Mesodermal cell (in vitro differentiated cells): ENCODE measurements around the gene LMNA.
"Not testable (repeated sequence)": the region's sequence is repeated elsewhere in the genome, so short reads cannot be mapped to it uniquely, and the experiment has no call there.

ENCODE experiments used
- H3K27ac ChIP-seq: 2 replicates; pipeline ENCODE4 v1.7.0; 2013; ENCODE audit warnings: mild to moderate bottlenecking, low read depth, low read length, moderate library complexity; ENCODE audit not compliant: severe bottlenecking
- H3K36me3 ChIP-seq: 2 replicates; pipeline ENCODE4 v1.7.1; 2013; ENCODE audit warnings: mild to moderate bottlenecking, low read length, moderate library complexity; ENCODE audit not compliant: control insufficient read depth, insufficient read depth
- H3K4me1 ChIP-seq: one replicate; pipeline ENCODE4 v1.7.1; 2013; ENCODE audit warnings: mild to moderate bottlenecking, low read length; ENCODE audit not compliant: insufficient read depth, control insufficient read depth, poor library complexity, severe bottlenecking
- H3K4me3 ChIP-seq: 2 replicates; pipeline ENCODE4 v1.7.0; 2013; ENCODE audit warnings: low read length, control low read depth, mild to moderate bottlenecking; ENCODE audit not compliant: insufficient read depth, poor library complexity, severe bottlenecking; ENCODE audit errors: extremely low read depth
- H3K9me3 ChIP-seq: 2 replicates; pipeline ENCODE4 v1.7.1; 2013; ENCODE audit warnings: mild to moderate bottlenecking, low read length, moderate library complexity; ENCODE audit not compliant: control insufficient read depth
- WGBS, 2 experiments: methylation state at CpG; one replicate each; pipeline ENCODE4 v1.1.5; 2013; ENCODE audit warnings: missing lambda C conversion rate in 2 of 2; ENCODE audit not compliant: insufficient coverage in 2 of 2; 5-methylcytosine and 5-hydroxymethylcytosine counted together

LMNA gene

GRCh38 chr1:156122519-156123355 lies 8.2 kb downstream of the LMNA start:
- H3K27ac ChIP-seq, result peak overlapping the region; percentile 98
- peak overlapping the region; percentile 2 for H3K4me3 ChIP-seq
- H3K4me1 ChIP-seq, result peaks cover 91% of the 10 kb centered on the region

GRCh38 chr1:156123356-156124196 lies 9.1 kb downstream of the LMNA start:
- 25 to 44% methylated on average over 8 to 9 of the region's 14 CpGs for WGBS, 2 experiments
- no peak overlapping the region for H3K4me3 ChIP-seq

More at GRCh38 chr1:156122519-156123355, 8.2 kb downstream of the LMNA start:
- no peaks in the 10 kb centered on the region for H3K9me3 ChIP-seq
- H3K36me3 ChIP-seq, result peaks cover 42% of the 10 kb centered on the region
- WGBS, 2 experiments, result 57 to 62% methylated on average over 9 to 10 of the region's 14 CpGs

GRCh38 chr1:156124557-156125483 lies 10.3 kb downstream of the LMNA start:
- Histone ChIP-seq H3K27ac (peak overlapping the region; percentile 98), H3K36me3 (peaks cover 37% of the 10 kb centered on the region), H3K4me1 (peaks cover 96% of the 10 kb centered on the region), H3K4me3 (no peak overlapping the region), H3K9me3 (no peaks in the 10 kb centered on the region)
- 87 to 91% methylated on average over 12 to 15 of the region's 17 CpGs for WGBS, 2 experiments

More at GRCh38 chr1:156123356-156124196, 9.1 kb downstream of the LMNA start:
- Histone ChIP-seq H3K36me3 (peaks cover 39% of the 10 kb centered on the region), H3K9me3 (no peaks in the 10 kb centered on the region), H3K4me1 (peaks cover 91% of the 10 kb centered on the region), H3K27ac (peak overlapping the region; percentile 98)

- H3K4me1 ChIP-seq, result peaks cover 92% of the 10 kb centered on the region
- not testable (repeated sequence) for H3K4me3 ChIP-seq, H3K9me3 ChIP-seq
- WGBS, 2 experiments, result 91 to 94% methylated on average over 9 of the region's 10 CpGs
- H3K27ac ChIP-seq, result peak overlapping the region; percentile 98
- H3K36me3 ChIP-seq, result peaks cover 32% of the 10 kb centered on the region
These were observed 11.0 kb downstream of the LMNA start for GRCh38 chr1:156125544-156125943.

GRCh38 chr1:156126043-156126629 lies 11.6 kb downstream of the LMNA start:
- Histone ChIP-seq H3K4me3 (peak overlapping the region; percentile 8), H3K9me3 (no peaks in the 10 kb centered on the region), H3K4me1 (peaks cover 86% of the 10 kb centered on the region), H3K36me3 (peaks cover 32% of the 10 kb centered on the region), H3K27ac (peak overlapping the region; percentile 98)
- 37 to 48% methylated on average over 5 to 9 of the region's 11 CpGs for WGBS, 2 experiments

GRCh38 chr1:156126630-156127534 lies 12.4 kb downstream of the LMNA start:
- H3K9me3 ChIP-seq, result no peaks in the 10 kb centered on the region
- H3K36me3 ChIP-seq, result peaks cover 34% of the 10 kb centered on the region
- H3K27ac ChIP-seq, result peak overlapping the region; percentile 98
- peak overlapping the region; percentile 8 for H3K4me3 ChIP-seq
- peaks cover 79% of the 10 kb centered on the region for H3K4me1 ChIP-seq
- WGBS, 2 experiments, result 79 to 86% methylated on average over 9 to 13 of the region's 15 CpGs

GRCh38 chr1:156128308-156128653 lies 13.8 kb downstream of the LMNA start:
- peaks cover 65% of the 10 kb centered on the region for H3K4me1 ChIP-seq
- peak overlapping the region; percentile 98 for H3K27ac ChIP-seq
- no peak overlapping the region for H3K4me3 ChIP-seq
- peaks cover 45% of the 10 kb centered on the region for H3K36me3 ChIP-seq
- no peaks in the 10 kb centered on the region for H3K9me3 ChIP-seq
- WGBS, 2 experiments, result 69 to 93% methylated on average over 1 to 2 of the region's 2 CpGs

- Histone ChIP-seq H3K4me3 (no peak overlapping the region), H3K27ac (peak overlapping the region; percentile 98), H3K36me3 (peaks cover 51% of the 10 kb centered on the region), H3K4me1 (peaks cover 59% of the 10 kb centered on the region), H3K9me3 (no peaks in the 10 kb centered on the region)
- 58 to 79% methylated on average over 3 of the region's 8 CpGs for WGBS, 2 experiments
These were observed 14.4 kb downstream of the LMNA start for GRCh38 chr1:156128654-156129597.
